ENCODE data around the gene CCL15. TPM values are rescaled to one million over a fixed set of nuclear protein-coding genes. Genes with fewer than 3 reads are reported as not detected.
A peak's percentile ranks its signal among the peaks of the same experiment; 100 is the strongest.

CCL15 gene
- total and polyA plus RNA-seq, 2 of the 13 experiments (the other 11 are each of a cell fraction or from before 2014, with no cell fraction given), result 29.2 to 45.9 TPM

- no peak for TF ChIP-seq ZNF343 (CRISPR knock-in tag; IDR thresholded peaks at IDR 0.05)
- TF ChIP-seq MAFK (conservative IDR thresholded peaks at IDR 0.05 in 1 of 2, IDR thresholded peaks at IDR 0.05 in 1 of 2; ENCODE audit: low read length in 2 of 2), result no peak
- TF ChIP-seq HDAC1 (CRISPR knock-in tag; IDR thresholded peaks at IDR 0.05), result peak; percentile 41
- no peak for TF ChIP-seq ETV6 (CRISPR knock-in tag; conservative IDR thresholded peaks at IDR 0.05)
- no peak for TF ChIP-seq ZNF800 (CRISPR knock-in tag; IDR thresholded peaks at IDR 0.05)
- TF ChIP-seq POLR2AphosphoS5 (IDR thresholded peaks at IDR 0.05; ENCODE audit: low read depth, low read length), result peak; percentile 2; the same call in 1 of the 2 replicates
- TF ChIP-seq TRIM24 (CRISPR knock-in tag; IDR thresholded peaks at IDR 0.05), result no peak
- TF ChIP-seq EHMT2 (IDR thresholded peaks at IDR 0.05; ENCODE audit: borderline replicate concordance, low read depth, low read length), result no peak
- no peak for TF ChIP-seq NFE2 (CRISPR knock-in tag; IDR thresholded peaks at IDR 0.05)
- no peak for TF ChIP-seq ZBTB7B (CRISPR knock-in tag; IDR thresholded peaks at IDR 0.05)
- TF ChIP-seq MIXL1 (CRISPR knock-in tag; IDR thresholded peaks at IDR 0.05), result peak; percentile 42; the same call in 1 of the 2 replicates
- TF ChIP-seq ZFX (CRISPR knock-in tag; IDR thresholded peaks at IDR 0.05; ENCODE audit: low read depth), result no peak
- no peak for TF ChIP-seq ZNF576 (CRISPR knock-in tag; IDR thresholded peaks at IDR 0.05)
- TF ChIP-seq ZNF10 (CRISPR knock-in tag; IDR thresholded peaks at IDR 0.05; ENCODE audit: borderline replicate concordance, low read depth), result no peak
- no peak for TF ChIP-seq CSRNP1 (CRISPR knock-in tag; IDR thresholded peaks at IDR 0.05)
- no peak for TF ChIP-seq ZNF549 (CRISPR knock-in tag; IDR thresholded peaks at IDR 0.05)
- TF ChIP-seq HES4 (CRISPR knock-in tag; IDR thresholded peaks at IDR 0.05; ENCODE audit: borderline replicate concordance), result no peak
- TF ChIP-seq ONECUT2 (CRISPR knock-in tag; IDR thresholded peaks at IDR 0.05), result no peak
- TF ChIP-seq SIX1 (CRISPR knock-in tag; IDR thresholded peaks at IDR 0.05; ENCODE audit: borderline replicate concordance), result no peak
- no peak for TF ChIP-seq ZMYM2 (CRISPR knock-in tag; IDR thresholded peaks at IDR 0.05)
- no peak for TF ChIP-seq SMC3 (IDR thresholded peaks at IDR 0.05; ENCODE audit: low read length)
- peak; percentile 46 for TF ChIP-seq TEAD3 (CRISPR knock-in tag; optimal IDR thresholded peaks at IDR 0.05; ENCODE audit: borderline replicate concordance)
- no peak for TF ChIP-seq NAIF1 (CRISPR knock-in tag; IDR thresholded peaks at IDR 0.05; ENCODE audit: borderline replicate concordance)
- TF ChIP-seq GPBP1L1 (CRISPR knock-in tag; IDR thresholded peaks at IDR 0.05), result no peak
- TF ChIP-seq ZNF33A (CRISPR knock-in tag; IDR thresholded peaks at IDR 0.05; ENCODE audit: borderline replicate concordance), result no peak
- TF ChIP-seq FOXK1 (CRISPR knock-in tag; IDR thresholded peaks at IDR 0.05; ENCODE audit: borderline replicate concordance, low read depth), result peak; percentile 41; the same call in 1 of the 2 replicates
- TF ChIP-seq ZNF788 (CRISPR knock-in tag; IDR thresholded peaks at IDR 0.05; ENCODE audit: borderline replicate concordance), result no peak
- TF ChIP-seq ZNF292 (CRISPR knock-in tag; IDR thresholded peaks at IDR 0.05; ENCODE audit: borderline replicate concordance, low read depth), result no peak; the same call in 1 of the 2 replicates
- TF ChIP-seq HOXA3 (CRISPR knock-in tag; IDR thresholded peaks at IDR 0.05), result no peak
Measured at GRCh38 chr17:36000732-36001109, 632 bp downstream of the CCL15 start (continued).
